Keratinocyte (primary cell): ENCODE measurements around the gene CUL2. TPM values are rescaled to one million over a fixed set of nuclear protein-coding genes. Genes with fewer than 3 reads are reported as not detected.

Experiments used
- DNase-seq: peaks from one replicate; pipeline ENCODE4 v3.0.0-alpha.2; 2011; ENCODE audit warnings: low read depth, missing footprints, low spot score
- FAIRE-seq: peaks from 2 replicates; lab custom pipeline; 2011; peaks lifted over from hg19 to GRCh38; lab: Jason Lieb, UNC
- H2AFZ ChIP-seq: 2 replicates; pipeline ENCODE4 v1.6.0; 2012; ENCODE audit warnings: low read length, control low read depth, inconsistent platforms; ENCODE audit not compliant: control insufficient read depth
- H3K27ac ChIP-seq: 2 replicates; pipeline ENCODE4 v1.5.1; 2011; ENCODE audit warnings: low read length; ENCODE audit not compliant: control insufficient read depth, insufficient read depth
- H3K27me3 ChIP-seq: 3 replicates; pipeline ENCODE4 v1.6.0; 2011; ENCODE audit warnings: low read length; ENCODE audit not compliant: control insufficient read depth, insufficient read depth; ENCODE audit errors: extremely low read depth
- H3K36me3 ChIP-seq, 2 experiments: 2 replicates in 1 of 2; 3 replicates in 1 of 2; pipeline ENCODE4 v1.5.1; 2011; ENCODE audit warnings: low read length in 2 of 2, mild to moderate bottlenecking in 1 of 2; ENCODE audit not compliant: control insufficient read depth in 2 of 2, insufficient read depth in 2 of 2; ENCODE audit errors: extremely low read depth in 1 of 2
- H3K4me1 ChIP-seq: 3 replicates; pipeline ENCODE4 v1.5.1; 2011; ENCODE audit warnings: low read length; ENCODE audit not compliant: control insufficient read depth, insufficient read depth; ENCODE audit errors: extremely low read depth
- H3K4me2 ChIP-seq: 3 replicates; pipeline ENCODE4 v1.6.0; 2011; ENCODE audit warnings: low read depth, low read length; ENCODE audit not compliant: control insufficient read depth, insufficient read depth; ENCODE audit errors: extremely low read depth
- H3K4me3 ChIP-seq, 3 experiments: fragments of 200-600 bp in 1 of 3; sonication (generic) in 1 of 3; 2 replicates in 2 of 3; 3 replicates in 1 of 3; pipeline ENCODE4 v1.5.1; 2011 to 2016; ENCODE audit warnings: low read length in 3 of 3, mild to moderate bottlenecking in 3 of 3, control low read depth in 2 of 3, inconsistent platforms in 1 of 3, low read depth in 1 of 3, mixed read lengths in 1 of 3, mixed run types in 1 of 3, moderate library complexity in 1 of 3; ENCODE audit not compliant: control insufficient read depth in 2 of 3, insufficient read depth in 2 of 3; ENCODE audit errors: extremely low read depth in 1 of 3
- H3K79me2 ChIP-seq: 2 replicates; pipeline ENCODE4 v1.6.0; 2012; ENCODE audit warnings: low read length; ENCODE audit not compliant: control insufficient read depth, insufficient read depth
- H3K9ac ChIP-seq: 3 replicates; pipeline ENCODE4 v1.6.0; 2011; ENCODE audit warnings: low read length; ENCODE audit not compliant: control insufficient read depth, insufficient read depth; ENCODE audit errors: extremely low read depth
- H3K9me1 ChIP-seq: 3 replicates; pipeline ENCODE4 v1.6.0; 2011; ENCODE audit warnings: low read length; ENCODE audit not compliant: control insufficient read depth, insufficient read depth; ENCODE audit errors: extremely low read depth
- H3K9me3 ChIP-seq: 2 replicates; pipeline ENCODE4 v1.5.1; 2012; ENCODE audit warnings: low read depth, low read length; ENCODE audit not compliant: control insufficient read depth
- H4K20me1 ChIP-seq: 3 replicates; pipeline ENCODE4 v1.6.0; 2011; ENCODE audit warnings: low read length; ENCODE audit not compliant: control insufficient read depth, insufficient read depth; ENCODE audit errors: extremely low read depth
- CTCF ChIP-seq, 3 experiments: IDR thresholded peaks in 1 of 3; conservative IDR thresholded peaks in 1 of 3; optimal IDR thresholded peaks in 1 of 3; 2 replicates in 2 of 3; 3 replicates in 1 of 3; pipeline versions ENCODE3 to v1.5.1; 2011; ENCODE audit warnings: low read length in 3 of 3, mild to moderate bottlenecking in 3 of 3, moderate library complexity in 2 of 3, control low read depth in 1 of 3, inconsistent platforms in 1 of 3; ENCODE audit not compliant: insufficient read depth in 2 of 3; ENCODE audit errors: extremely low read depth in 1 of 3
- EZH2 ChIP-seq: IDR thresholded peaks from one replicate; pipeline ENCODE4 v1.6.1; 2012; ENCODE audit warnings: inconsistent platforms, mild to moderate bottlenecking, low read length, moderate library complexity
- dilution Hi-C: fragments of 300-500 bp; cut with MboI; formaldehyde crosslinking; loops from one replicate; pipeline ENCODE4 v1.7.0; 2020; ENCODE audit warnings: low sequenced_read_pairs; ENCODE audit not compliant: extremely low pct_ligation_motif_present
- polyA plus RNA-seq, 5 experiments: library from polyadenylated mRNA; depleted of rRNA in 3 of 5; stranded (reverse) in 3 of 5; stranded (forward) in 1 of 5; unstranded in 1 of 5; fragments of >200 nt; gene quantifications; 1 replicate in 1 of 5; 2 replicates in 3 of 5; 3 replicates in 1 of 5; pipeline versions ENCODE4 v1.2.1 to v1.2.3, GENCODE V29; 2011 to 2012; ENCODE audit warnings: missing spikeins in 2 of 5, low read depth in 1 of 5, low replicate concordance in 1 of 5

Gene CUL2
- polyA plus RNA-seq, 1 donor (not counting 4 experiments of a cell fraction or from before 2014, with no cell fraction given) = 39.7 TPM

GRCh38 chr10:35056133-35056532 is 34.0 kb downstream of the CUL2 start:
- DNase-seq (no peak), FAIRE-seq (no peak)
- Histone ChIP-seq H2AFZ (no peak overlapping the region), H3K9me1 (no peaks in the 10 kb centered on the region), H3K27me3 (no peaks in the 10 kb centered on the region), H3K36me3 (peaks cover 7 to 8% of the 10 kb centered on the region in 2 experiments), H3K4me1 (peaks cover 5% of the 10 kb centered on the region), H3K4me3 (no peak overlapping the region), H3K79me2 (peaks cover 1% of the 10 kb centered on the region), H3K27ac (no peak overlapping the region), H3K9ac (no peak overlapping the region), H3K4me2 (no peak overlapping the region), H3K9me3 (no peaks in the 10 kb centered on the region), H4K20me1 (no peaks in the 10 kb centered on the region)
- dilution Hi-C loops = no loop called here
- TF ChIP-seq EZH2 = no peak
- no peak for TF ChIP-seq CTCF (optimal IDR thresholded peaks at IDR 0.05 in 1 of 3, IDR thresholded peaks at IDR 0.05 in 1 of 3, conservative IDR thresholded peaks at IDR 0.05 in 1 of 3; ENCODE audit: extremely low read depth in 1 of 3, insufficient read depth in 2 of 3, low read length in 3 of 3)

DNA sequence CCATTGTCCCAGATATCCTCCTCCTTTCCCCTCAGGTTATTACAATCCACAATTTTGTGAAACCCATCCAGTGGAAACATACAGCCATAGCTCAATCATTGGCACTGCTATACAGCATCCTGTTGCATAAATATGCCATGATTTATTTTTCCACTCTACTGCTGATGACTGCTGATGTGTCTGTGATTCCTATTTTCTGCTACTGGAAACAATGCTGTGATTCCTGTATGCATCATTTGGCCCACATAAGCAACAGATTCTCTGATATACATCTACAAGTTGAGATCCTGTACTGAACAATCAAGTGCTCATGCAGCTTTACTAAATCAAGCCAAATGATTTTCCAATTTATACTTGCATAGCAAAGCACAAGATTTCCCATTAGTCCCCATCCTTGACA is 39.6 kb downstream of the CUL2 start:
- dilution Hi-C loops = no loop called here
- H3K27ac ChIP-seq = no peak overlapping the region
- no peaks in the 10 kb centered on the region for H3K79me2 ChIP-seq
- no peak overlapping the region for H2AFZ ChIP-seq
- no peaks in the 10 kb centered on the region for H3K9me1 ChIP-seq
- no peaks in the 10 kb centered on the region for H3K9me3 ChIP-seq
- TF ChIP-seq EZH2 = no peak
- no peak for TF ChIP-seq CTCF (optimal IDR thresholded peaks at IDR 0.05 in 1 of 3, IDR thresholded peaks at IDR 0.05 in 1 of 3, conservative IDR thresholded peaks at IDR 0.05 in 1 of 3; ENCODE audit: extremely low read depth in 1 of 3, insufficient read depth in 2 of 3, low read length in 3 of 3)
- peaks cover 2 to 3% of the 10 kb centered on the region in 2 experiments for H3K36me3 ChIP-seq
- H3K4me3 ChIP-seq = no peak overlapping the region
- H4K20me1 ChIP-seq = no peaks in the 10 kb centered on the region
- no peak for FAIRE-seq
- H3K9ac ChIP-seq = no peak overlapping the region
- H3K4me1 ChIP-seq = no peaks in the 10 kb centered on the region
- DNase-seq = no peak
- no peak overlapping the region for H3K4me2 ChIP-seq
- H3K27me3 ChIP-seq = no peaks in the 10 kb centered on the region
